ENCODE results near the gene RMDN2.
"Not testable (repeated sequence)": the region's sequence is repeated elsewhere in the genome, so short reads cannot be mapped to it uniquely, and the experiment has no call there.

The RMDN2 gene

GRCh38 chr2:37985333-37985732, 60.2 kb downstream of the RMDN2 start:
- DNase-seq (ENCODE audit: insufficient read length, low spot score) (no peak), FAIRE-seq (no peak)

GRCh38 chr2:37987098-37987775, 62.1 kb downstream of the RMDN2 start:
- no peak for DNase-seq (ENCODE audit: insufficient read length, low spot score)
- no peak for FAIRE-seq

GRCh38 chr2:37992601-37993000, 67.5 kb downstream of the RMDN2 start:
- no peak for FAIRE-seq

GRCh38 chr2:37993143-37993542, 68.1 kb downstream of the RMDN2 start:
- no peak for DNase-seq (ENCODE audit: insufficient read length, low spot score)
- no peak for FAIRE-seq

More at GRCh38 chr2:37992601-37993000, 67.5 kb downstream of the RMDN2 start:
- DNase-seq (ENCODE audit: insufficient read length, low spot score) = no peak

- FAIRE-seq = no peak
- no peak for DNase-seq (ENCODE audit: insufficient read length, low spot score)
Measured at GRCh38 chr2:37997629-37998028, 72.5 kb downstream of the RMDN2 start.

GRCh38 chr2:38000485-38001222, 75.6 kb downstream of the RMDN2 start:
- DNase-seq (ENCODE audit: insufficient read length, low spot score) (no peak), FAIRE-seq (no peak)

- not testable (repeated sequence) for DNase-seq (ENCODE audit: insufficient read length, low spot score); FAIRE-seq
Measured at GRCh38 chr2:38010187-38010586, 85.1 kb downstream of the RMDN2 start.

GRCh38 chr2:38010995-38011394, 85.9 kb downstream of the RMDN2 start:
- DNase-seq (ENCODE audit: insufficient read length, low spot score) (no peak), FAIRE-seq (no peak)

- FAIRE-seq (no peak), DNase-seq (ENCODE audit: insufficient read length, low spot score) (no peak)
Measured at GRCh38 chr2:38013158-38013752, 88.2 kb downstream of the RMDN2 start.

- FAIRE-seq (no peak), DNase-seq (ENCODE audit: insufficient read length, low spot score) (no peak)
Measured at GRCh38 chr2:38016219-38016618, 91.1 kb downstream of the RMDN2 start.

GRCh38 chr2:38017836-38018235, 92.7 kb downstream of the RMDN2 start:
- no peak for FAIRE-seq

GRCh38 chr2:38020359-38021069, 95.4 kb downstream of the RMDN2 start:
- not testable (repeated sequence) for DNase-seq (ENCODE audit: insufficient read length, low spot score); FAIRE-seq

More at GRCh38 chr2:38017836-38018235, 92.7 kb downstream of the RMDN2 start:
- no peak for DNase-seq (ENCODE audit: insufficient read length, low spot score)

GRCh38 chr2:38021589-38021988, 96.5 kb downstream of the RMDN2 start:
- DNase-seq (ENCODE audit: insufficient read length, low spot score) (no peak), FAIRE-seq (no peak)

- DNase-seq (ENCODE audit: insufficient read length, low spot score) (no peak), FAIRE-seq (no peak)
Measured at GRCh38 chr2:38026846-38027245, 101.8 kb downstream of the RMDN2 start.

- no peak for DNase-seq (ENCODE audit: insufficient read length, low spot score)
- no peak for FAIRE-seq
Measured at GRCh38 chr2:38028829-38029228, 103.7 kb downstream of the RMDN2 start.

GRCh38 chr2:38029512-38029911, 104.4 kb downstream of the RMDN2 start:
- no peak for DNase-seq (ENCODE audit: insufficient read length, low spot score)

GRCh38 chr2:38030635-38031355, 105.7 kb downstream of the RMDN2 start:
- FAIRE-seq = no peak

More at GRCh38 chr2:38029512-38029911, 104.4 kb downstream of the RMDN2 start:
- no peak for FAIRE-seq

GRCh38 chr2:38032946-38033345, 107.9 kb downstream of the RMDN2 start:
- FAIRE-seq (no peak), DNase-seq (ENCODE audit: insufficient read length, low spot score) (no peak)

More at GRCh38 chr2:38030635-38031355, 105.7 kb downstream of the RMDN2 start:
- no peak for DNase-seq (ENCODE audit: insufficient read length, low spot score)

- no peak for FAIRE-seq
Measured at GRCh38 chr2:38033646-38034045, 108.6 kb downstream of the RMDN2 start.

GRCh38 chr2:38035968-38036367, 110.9 kb downstream of the RMDN2 start:
- no peak for FAIRE-seq
- DNase-seq (ENCODE audit: insufficient read length, low spot score) = no peak

More at GRCh38 chr2:38033646-38034045, 108.6 kb downstream of the RMDN2 start:
- DNase-seq (ENCODE audit: insufficient read length, low spot score) = no peak
